ENCODE results near the gene PLEKHJ1. TPM values are rescaled to one million over a fixed set of nuclear protein-coding genes. Genes with fewer than 3 reads are reported as not detected.
"Not testable (repeated sequence)": the region's sequence is repeated elsewhere in the genome, so short reads cannot be mapped to it uniquely, and the experiment has no call there.

The PLEKHJ1 gene
- 51.4 and 75.8 TPM in 2 replicates for total RNA-seq

GRCh38 chr19:2236314-2237050, at the start of gene PLEKHJ1, which contains the start of gene SF3A2:
PLEKHJ1 (minus strand) TSS chr19:2236329; CDS start chr19:2236248, 81 bp downstream.
SF3A2 (plus strand) TSS chr19:2236824; CDS start chr19:2243419, 6,595 bp downstream.
- DNase-seq (ENCODE audit: low read depth in 2 of 2) = peak; percentile 98 to 99

- no peak for DNase-seq (ENCODE audit: low read depth in 2 of 2)
Observed at GRCh38 chr19:2283835-2284507, 47.8 kb upstream of the PLEKHJ1 start.

- no peak for DNase-seq (ENCODE audit: low read depth in 2 of 2)
Observed at GRCh38 chr19:2282862-2283237, 46.7 kb upstream of the PLEKHJ1 start.

- peak in 1 of 2 donors; percentile 70 for DNase-seq (ENCODE audit: low read depth in 2 of 2)
Observed at GRCh38 chr19:2282062-2282861, 46.1 kb upstream of the PLEKHJ1 start, which contains the start of gene PEAK3. PEAK3 (minus strand) TSS chr19:2282175; CDS start chr19:2280931, 1,244 bp downstream.

GRCh38 chr19:2281265-2282061, 45.3 kb upstream of the PLEKHJ1 start:
- not testable (repeated sequence) for DNase-seq (ENCODE audit: low read depth in 2 of 2)

- no peak for DNase-seq (ENCODE audit: low read depth in 2 of 2)
Observed at GRCh38 chr19:2280633-2281264, 44.6 kb upstream of the PLEKHJ1 start.

GRCh38 chr19:2278459-2279158, 42.5 kb upstream of the PLEKHJ1 start:
- no peak for DNase-seq (ENCODE audit: low read depth in 2 of 2)

GRCh38 chr19:2277138-2277537, 41.0 kb upstream of the PLEKHJ1 start:
- DNase-seq (ENCODE audit: low read depth in 2 of 2) = no peak

- DNase-seq (ENCODE audit: low read depth in 2 of 2) = no peak
Observed at GRCh38 chr19:2276429-2276986, 40.4 kb upstream of the PLEKHJ1 start.

- no peak for DNase-seq (ENCODE audit: low read depth in 2 of 2)
Observed at GRCh38 chr19:2275588-2276428, 39.7 kb upstream of the PLEKHJ1 start.

GRCh38 chr19:2274931-2275535, 38.9 kb upstream of the PLEKHJ1 start:
- peak; percentile 60 to 85 for DNase-seq (ENCODE audit: low read depth in 2 of 2)

- DNase-seq (ENCODE audit: low read depth in 2 of 2) = no peak
Observed at GRCh38 chr19:2274185-2274711, 38.1 kb upstream of the PLEKHJ1 start.

GRCh38 chr19:2273356-2274184, 37.4 kb upstream of the PLEKHJ1 start:
- peak; percentile 48 to 72 for DNase-seq (ENCODE audit: low read depth in 2 of 2)

- no peak for DNase-seq (ENCODE audit: low read depth in 2 of 2)
Observed at GRCh38 chr19:2271234-2272103, 35.3 kb upstream of the PLEKHJ1 start.

GRCh38 chr19:2270423-2271233, 34.5 kb upstream of the PLEKHJ1 start:
- DNase-seq (ENCODE audit: low read depth in 2 of 2) = peak; percentile 83 to 85

- DNase-seq (ENCODE audit: low read depth in 2 of 2) = peak in 1 of 2 donors; percentile 28
Observed at GRCh38 chr19:2270157-2270422, 34.0 kb upstream of the PLEKHJ1 start.

Data from lung microvascular endothelial cell (primary cell).